GM19324 (cell line): ENCODE data around the gene PRPF38B.
"Not testable (repeated sequence)": the region's sequence is repeated elsewhere in the genome, so short reads cannot be mapped to it uniquely, and the experiment has no call there.

Source experiments
- ATAC-seq: cut with Tn5 transposase; IDR thresholded peaks from one replicate; pipeline ENCODE4 v1.9.1; 2021; ENCODE audit warnings: mild to moderate bottlenecking, moderate library complexity; ENCODE audit not compliant: unreplicated experiment, low FRiP score

The PRPF38B gene, protein sequence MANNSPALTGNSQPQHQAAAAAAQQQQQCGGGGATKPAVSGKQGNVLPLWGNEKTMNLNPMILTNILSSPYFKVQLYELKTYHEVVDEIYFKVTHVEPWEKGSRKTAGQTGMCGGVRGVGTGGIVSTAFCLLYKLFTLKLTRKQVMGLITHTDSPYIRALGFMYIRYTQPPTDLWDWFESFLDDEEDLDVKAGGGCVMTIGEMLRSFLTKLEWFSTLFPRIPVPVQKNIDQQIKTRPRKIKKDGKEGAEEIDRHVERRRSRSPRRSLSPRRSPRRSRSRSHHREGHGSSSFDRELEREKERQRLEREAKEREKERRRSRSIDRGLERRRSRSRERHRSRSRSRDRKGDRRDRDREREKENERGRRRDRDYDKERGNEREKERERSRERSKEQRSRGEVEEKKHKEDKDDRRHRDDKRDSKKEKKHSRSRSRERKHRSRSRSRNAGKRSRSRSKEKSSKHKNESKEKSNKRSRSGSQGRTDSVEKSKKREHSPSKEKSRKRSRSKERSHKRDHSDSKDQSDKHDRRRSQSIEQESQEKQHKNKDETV

DNA sequence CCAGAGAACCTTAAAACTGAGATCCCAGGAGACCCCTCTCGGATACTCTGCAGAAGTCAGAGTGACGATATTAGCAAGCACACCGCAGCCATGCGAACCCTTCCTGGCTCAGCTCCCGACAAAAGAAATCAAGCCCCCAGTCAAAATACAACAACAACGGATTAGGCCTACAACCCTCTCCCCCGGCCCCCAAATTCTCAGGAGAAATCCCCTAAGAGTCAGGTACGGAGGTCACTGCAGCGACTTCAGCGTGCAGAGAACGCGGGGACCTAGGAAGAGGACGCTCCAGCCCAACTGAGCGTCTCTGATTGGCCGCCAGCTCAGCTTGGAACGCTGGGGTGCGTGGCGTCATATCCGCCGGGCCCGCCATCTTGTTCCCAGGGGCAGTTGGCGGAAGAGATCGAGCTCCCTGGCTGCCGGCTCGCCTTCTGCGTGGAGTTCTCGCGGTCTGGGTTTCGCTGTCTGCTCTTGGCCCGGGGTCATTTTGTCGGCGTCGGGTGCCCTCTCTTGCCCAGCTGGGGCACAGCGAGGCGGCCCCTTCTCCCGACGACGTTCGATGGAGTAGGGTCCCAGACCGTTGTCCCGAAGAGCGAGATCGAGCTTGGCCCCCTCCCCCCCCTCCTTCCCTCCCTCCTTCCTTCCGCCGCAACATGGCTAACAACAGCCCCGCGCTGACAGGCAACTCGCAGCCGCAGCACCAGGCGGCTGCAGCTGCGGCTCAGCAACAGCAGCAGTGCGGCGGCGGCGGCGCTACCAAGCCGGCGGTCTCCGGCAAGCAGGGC, at the start of gene PRPF38B:
TSS of gene PRPF38B (plus strand) at position 369 of the 782 bp plus-strand sequence. CDS start at position 651, 282 bp downstream.
- ATAC-seq, result peak; percentile 96

- no peak for ATAC-seq
Observed at GRCh38 chr1:108643492-108644335, 48.4 kb upstream of the PRPF38B start.

DNA sequence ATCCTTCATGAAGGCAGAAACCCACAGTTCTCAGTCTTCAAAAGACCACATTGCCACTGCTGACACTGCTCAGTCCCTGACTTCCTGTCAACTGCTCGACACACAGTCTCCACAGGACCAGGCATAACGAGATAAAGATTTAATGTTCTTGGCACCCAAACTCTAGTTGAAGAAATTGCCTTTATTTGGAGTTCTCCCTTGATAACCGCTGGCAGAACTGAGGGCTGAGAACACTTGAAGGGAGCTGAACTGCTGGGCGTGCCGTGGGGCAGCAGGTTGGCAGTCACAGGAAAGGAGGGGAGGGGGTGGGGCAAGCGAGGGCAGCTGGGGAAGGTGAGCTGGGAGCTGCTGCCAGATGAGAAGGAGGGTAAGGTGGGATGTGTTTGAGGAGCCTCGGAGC, 47.1 kb upstream of the PRPF38B start:
- ATAC-seq, result no peak

DNA sequence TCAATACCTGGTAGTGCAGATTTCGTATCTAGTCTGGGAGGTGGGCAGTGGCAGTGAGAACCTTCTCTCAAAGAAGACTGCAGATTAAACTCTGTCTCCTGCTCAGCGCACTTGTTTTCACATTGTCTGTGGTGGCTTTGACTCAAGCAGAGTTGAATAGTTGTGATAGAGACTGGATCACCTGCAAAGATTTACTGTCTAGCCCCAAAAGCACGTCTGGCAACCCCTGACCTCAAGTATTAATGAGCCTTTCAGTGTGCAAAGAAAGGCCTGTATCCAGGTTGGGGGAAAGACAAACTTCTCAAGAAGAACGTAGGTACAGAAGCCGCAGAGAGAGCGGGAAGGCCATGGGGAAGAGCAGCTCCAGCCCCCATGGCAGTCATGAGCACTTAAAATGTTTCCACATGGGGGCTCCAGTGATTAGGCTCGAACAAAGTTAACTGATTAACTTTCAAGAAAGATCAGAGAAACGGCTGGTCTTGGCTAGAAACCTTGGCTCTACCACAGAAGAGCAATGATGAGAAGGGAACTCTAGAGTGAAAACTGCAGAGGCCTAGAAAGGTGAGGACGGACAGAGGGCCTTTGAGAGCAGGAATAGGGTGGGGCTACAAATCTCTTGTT, 46.4 kb upstream of the PRPF38B start:
- no peak for ATAC-seq

- no peak for ATAC-seq
Observed at GRCh38 chr1:108646265-108646647, 45.9 kb upstream of the PRPF38B start.

- ATAC-seq, result peak; percentile 82
Observed at GRCh38 chr1:108646648-108647269, 45.4 kb upstream of the PRPF38B start.

DNA sequence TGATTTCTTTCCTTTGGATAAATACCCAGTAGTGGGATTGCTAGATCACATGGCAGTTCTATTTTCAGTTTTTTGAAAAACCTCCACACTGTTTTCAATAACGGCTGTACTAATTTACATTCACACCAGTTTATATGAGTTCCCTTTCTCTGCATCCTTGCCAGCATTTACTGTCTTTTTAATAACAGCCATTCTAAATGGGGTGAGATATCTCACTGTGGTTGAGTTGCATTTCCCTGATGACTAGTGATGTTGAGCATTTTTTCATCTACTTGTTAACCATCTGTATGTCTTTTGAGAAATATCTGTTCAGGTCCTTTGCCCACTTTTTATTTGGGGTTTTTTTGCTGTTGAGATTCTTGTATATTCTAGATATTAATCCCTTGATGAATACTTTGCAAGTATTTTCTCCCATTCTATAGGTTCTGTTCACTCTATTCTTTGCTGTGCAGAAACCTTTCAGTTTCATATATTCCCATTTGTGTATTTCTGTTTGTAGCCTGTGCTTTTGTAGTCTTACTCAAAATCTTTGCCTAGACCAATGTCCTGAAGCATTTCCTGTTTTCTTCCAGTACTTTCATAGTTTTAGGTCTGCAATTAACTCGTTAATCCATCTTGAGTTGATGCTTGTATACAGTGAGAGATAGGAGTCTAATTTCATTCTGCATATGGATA, 38.5 kb upstream of the PRPF38B start:
- no peak for ATAC-seq

DNA sequence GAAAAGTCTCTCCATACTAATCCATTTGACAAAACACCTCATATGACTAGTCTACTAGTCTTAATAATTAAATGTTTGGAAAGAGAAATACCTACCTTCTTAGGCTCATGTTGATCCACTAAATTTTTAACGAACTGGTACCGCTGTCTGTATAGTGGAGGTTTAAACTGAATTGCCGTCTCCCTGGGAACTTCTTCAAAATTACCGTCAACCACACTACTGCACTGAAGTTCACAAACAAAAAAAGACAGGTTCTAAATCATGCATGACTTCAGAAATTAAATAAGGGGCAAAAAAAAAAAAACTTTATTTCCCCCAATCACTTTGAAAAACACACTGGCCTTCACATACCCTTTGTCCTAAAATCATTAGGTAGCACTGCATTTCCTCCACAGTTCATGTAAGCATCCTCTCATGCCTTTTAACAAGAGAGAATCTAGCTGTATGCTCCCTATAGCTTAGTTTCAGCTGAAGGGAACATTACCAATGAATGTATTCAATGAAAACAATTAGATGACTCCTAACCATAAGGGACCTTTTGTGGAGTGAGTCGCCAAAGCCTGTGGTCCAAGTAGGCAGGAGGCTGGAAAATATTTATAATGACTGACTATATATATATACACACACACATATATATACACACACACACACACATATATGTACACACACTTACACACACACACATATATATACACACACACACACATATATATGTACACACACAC, 34.6 kb upstream of the PRPF38B start:
- no peak for ATAC-seq

DNA sequence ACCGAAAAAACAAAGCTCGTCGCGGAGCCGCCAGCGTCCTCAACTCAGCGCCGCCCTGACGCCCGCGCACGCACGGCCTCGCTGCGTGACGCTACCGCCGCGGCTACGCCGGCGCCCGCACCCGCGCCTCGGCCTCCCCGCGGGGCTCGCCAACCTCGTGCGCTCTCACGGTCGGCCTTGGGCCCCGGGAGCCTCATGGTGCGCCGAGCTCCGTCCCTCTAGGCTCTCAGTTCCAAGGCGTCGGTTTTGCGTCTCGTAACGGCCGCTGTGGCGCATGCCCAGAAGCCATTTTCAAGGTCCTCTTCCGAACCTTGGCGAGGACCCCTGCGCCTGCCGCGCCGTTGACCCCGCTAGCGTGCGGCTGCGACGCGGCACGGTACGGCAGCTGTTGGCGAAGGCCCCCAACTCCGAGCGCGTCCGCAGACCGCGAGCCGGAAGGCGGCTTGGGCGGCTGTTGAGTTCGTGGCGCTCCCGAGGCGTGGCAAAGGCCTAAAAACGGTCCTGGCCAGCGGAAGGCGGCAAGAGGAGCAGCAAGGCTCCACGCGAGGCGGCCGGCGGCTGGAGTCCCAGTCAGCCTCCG, 31.0 kb upstream of the PRPF38B start, which contains the start of gene HENMT1:
TSS of gene HENMT1 (minus strand) at position 64 of the 580 bp plus-strand sequence. CDS start 1,209 bp downstream, outside the sequence.
- peak; percentile 86 for ATAC-seq

GRCh38 chr1:108663074-108663473, 29.0 kb upstream of the PRPF38B start:
- no peak for ATAC-seq

- no peak for ATAC-seq
Observed at GRCh38 chr1:108664481-108664880, 27.6 kb upstream of the PRPF38B start.

GRCh38 chr1:108665067-108665466, 27.0 kb upstream of the PRPF38B start:
- ATAC-seq, result no peak

DNA sequence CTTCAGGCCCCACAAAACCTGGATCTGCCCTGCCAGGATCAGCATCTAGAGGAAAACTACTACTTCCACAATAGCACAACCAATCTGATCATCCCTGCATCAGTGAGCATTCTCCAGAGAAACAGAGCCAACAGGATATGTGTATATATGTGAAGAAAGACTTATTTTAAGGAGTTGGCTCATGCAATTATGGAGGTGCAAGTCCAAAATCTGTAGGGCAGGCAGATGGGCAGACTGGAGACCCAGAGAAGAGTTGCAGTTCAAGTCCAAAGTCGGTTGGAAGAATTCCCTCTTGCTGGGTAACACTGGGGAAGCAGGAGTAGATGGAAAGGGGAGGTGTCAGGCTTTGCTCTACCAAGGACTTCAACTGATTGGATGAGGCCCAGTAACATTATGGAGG, 26.3 kb upstream of the PRPF38B start:
- ATAC-seq, result no peak

- not testable (repeated sequence) for ATAC-seq
Observed at GRCh38 chr1:108667422-108667821, 24.7 kb upstream of the PRPF38B start.

DNA sequence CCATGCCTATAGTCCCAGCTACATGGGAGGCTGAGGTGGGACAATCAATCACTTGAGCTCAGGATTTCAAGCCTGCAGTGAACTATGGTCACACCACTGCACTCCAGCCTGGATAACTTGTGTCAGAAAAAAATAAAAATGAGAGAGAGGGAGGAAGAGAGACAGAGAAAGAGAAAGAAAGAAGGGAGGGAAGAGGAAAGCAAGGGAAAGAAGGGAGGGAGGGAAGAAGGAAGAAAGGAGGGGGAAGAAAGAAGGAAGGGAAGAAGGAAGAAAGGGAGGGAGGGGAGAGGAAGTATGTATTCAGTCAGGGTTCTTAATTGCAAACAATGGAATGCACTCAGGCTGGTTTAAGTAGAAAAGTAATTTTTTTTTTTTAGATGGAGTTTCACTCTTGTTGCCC, 23.3 kb upstream of the PRPF38B start:
- no peak for ATAC-seq

DNA sequence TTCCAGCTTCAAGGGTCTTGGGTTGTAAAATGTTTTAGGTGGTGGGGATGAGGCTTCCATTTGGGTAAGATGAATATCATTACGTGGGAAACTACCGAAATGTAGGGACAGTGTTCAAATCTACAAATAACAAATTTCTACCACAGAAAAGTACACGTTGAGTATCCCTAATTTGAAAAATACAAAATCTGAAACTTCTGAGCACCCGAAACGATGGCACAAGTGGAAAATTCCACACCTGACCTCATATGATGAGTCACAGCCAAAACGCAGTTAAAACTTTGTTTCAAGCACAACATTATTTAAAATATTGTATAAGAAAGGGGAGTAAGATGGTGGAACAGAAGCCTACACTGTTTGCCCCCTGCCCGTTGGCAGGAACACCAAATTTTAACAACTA, 22.4 kb upstream of the PRPF38B start:
- no peak for ATAC-seq

DNA sequence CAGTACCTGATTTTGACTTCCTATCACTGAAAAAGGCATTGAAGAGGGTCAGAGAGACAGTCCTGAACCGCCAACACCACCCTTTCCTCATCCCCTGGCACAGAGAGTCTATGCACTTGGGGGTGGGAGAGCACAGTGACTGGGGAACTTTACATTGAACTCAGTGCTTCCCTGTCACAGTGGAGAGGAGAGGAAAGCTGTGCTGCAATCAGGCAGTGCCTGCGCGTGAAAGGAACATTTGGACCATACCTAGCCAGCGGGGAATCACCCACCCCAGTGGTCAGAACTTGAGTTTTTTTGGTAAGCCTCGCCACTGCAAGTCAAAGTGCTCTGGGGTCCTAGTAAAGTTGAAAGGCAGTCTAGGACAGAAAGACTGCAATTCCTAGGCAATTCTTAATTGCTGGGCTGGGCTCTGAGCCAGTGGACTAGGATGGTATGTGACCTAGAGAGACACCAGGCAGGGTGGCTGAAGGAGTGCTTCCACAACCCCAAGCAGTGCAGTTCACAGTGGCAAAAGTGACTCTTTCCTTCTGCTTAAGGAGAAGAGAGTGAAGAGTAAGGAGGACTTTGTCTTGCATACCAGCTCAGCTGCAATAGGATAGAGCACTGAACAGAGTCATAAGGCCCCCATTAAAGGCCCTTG, 21.9 kb upstream of the PRPF38B start:
- no peak for ATAC-seq
